GM12801 (cell line): ENCODE results near the gene NR1I3.

Experiments used
- TF ChIP-seq, protein P1 (sequence below): IDR thresholded peaks from one replicate; pipeline ENCODE4 v1.5.1; 2011; ENCODE audit warnings: control low read depth; ENCODE audit not compliant: insufficient read length; ENCODE audit errors: extremely low read depth

NR1I3 gene

DNA sequence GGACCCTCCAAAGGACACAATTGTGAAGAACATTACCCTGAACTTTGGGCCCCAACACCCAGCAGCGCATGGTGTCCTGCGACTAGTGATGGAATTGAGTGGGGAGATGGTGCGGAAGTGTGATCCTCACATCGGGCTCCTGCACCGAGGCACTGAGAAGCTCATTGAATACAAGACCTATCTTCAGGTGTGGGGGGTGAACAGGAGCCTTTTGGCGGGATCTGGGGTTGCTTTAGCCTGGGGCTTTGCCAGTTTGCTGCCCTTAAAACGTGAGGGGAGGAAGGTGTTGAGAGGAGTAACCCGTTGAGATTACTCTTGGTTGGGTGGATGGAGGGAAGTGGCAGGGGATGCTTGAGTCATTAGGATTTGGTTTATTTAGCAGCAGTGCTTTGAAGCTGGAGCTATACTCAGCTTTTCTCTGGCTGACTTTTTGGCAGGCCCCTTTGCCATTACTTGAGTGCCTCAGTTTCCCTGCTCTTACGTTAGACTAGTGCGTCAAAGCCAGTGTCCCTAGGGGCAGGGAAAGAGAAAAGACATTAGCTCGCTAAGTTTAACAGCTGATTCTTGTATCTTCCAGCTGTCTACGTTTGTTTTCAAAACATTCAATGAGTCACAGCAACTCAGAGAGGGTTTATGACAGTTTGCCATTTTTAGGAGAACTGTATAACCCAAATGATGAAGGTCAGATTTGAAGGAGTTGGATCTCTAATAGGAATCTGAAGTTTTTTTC, 31.4 kb downstream of the NR1I3 start:
- TF ChIP-seq, protein P1, sequence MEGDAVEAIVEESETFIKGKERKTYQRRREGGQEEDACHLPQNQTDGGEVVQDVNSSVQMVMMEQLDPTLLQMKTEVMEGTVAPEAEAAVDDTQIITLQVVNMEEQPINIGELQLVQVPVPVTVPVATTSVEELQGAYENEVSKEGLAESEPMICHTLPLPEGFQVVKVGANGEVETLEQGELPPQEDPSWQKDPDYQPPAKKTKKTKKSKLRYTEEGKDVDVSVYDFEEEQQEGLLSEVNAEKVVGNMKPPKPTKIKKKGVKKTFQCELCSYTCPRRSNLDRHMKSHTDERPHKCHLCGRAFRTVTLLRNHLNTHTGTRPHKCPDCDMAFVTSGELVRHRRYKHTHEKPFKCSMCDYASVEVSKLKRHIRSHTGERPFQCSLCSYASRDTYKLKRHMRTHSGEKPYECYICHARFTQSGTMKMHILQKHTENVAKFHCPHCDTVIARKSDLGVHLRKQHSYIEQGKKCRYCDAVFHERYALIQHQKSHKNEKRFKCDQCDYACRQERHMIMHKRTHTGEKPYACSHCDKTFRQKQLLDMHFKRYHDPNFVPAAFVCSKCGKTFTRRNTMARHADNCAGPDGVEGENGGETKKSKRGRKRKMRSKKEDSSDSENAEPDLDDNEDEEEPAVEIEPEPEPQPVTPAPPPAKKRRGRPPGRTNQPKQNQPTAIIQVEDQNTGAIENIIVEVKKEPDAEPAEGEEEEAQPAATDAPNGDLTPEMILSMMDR, result no peak

GRCh38 chr1:161201836-161202712, 35.9 kb downstream of the NR1I3 start, which contains the start of gene NDUFS2:
TSS of gene NDUFS2 (plus strand) at chr1:161202367. CDS start at chr1:161202386, 19 bp downstream.
- TF ChIP-seq, protein P1, result no peak

DNA sequence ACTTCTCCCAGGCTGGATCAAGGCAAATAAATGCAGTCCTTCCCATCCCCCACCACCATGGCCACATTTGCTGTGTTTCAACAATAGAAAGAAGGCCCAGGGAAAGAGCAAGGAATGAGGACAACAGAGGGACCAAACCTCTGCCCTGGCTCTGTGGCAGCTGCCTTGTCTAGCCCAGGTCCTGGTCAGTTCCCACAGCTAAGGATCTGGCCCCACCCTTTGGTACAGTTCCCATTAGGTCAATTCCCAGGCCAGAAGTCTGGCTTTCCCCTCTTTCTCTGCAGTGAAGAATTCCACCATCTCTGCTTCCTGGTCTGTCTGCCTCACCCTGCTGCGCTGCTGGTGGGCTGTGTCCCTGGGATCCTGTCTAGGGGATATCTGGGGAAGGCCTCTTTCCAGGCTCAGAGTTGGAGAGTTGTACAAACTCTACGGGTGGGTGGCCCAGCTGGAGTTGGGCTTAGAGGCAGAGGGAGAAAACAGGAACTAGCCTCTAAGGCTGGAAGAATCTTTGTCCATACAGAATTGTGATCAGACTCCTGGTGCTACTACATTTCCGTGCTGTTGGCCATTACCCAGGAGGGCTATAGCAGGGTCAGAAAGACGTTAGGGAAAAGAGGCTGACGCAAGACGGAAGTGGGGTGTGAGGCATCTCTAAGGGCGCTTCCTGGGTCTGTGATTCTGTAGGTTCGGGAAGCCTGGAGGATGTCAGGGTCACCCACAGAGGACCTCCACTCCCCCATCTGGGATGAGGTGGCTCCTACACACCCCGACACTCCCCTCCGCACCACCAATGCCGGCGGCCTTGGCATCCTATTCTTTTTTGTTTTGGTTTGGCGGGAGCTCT, 36.8 kb downstream of the NR1I3 start:
- TF ChIP-seq, protein P1, result no peak

DNA sequence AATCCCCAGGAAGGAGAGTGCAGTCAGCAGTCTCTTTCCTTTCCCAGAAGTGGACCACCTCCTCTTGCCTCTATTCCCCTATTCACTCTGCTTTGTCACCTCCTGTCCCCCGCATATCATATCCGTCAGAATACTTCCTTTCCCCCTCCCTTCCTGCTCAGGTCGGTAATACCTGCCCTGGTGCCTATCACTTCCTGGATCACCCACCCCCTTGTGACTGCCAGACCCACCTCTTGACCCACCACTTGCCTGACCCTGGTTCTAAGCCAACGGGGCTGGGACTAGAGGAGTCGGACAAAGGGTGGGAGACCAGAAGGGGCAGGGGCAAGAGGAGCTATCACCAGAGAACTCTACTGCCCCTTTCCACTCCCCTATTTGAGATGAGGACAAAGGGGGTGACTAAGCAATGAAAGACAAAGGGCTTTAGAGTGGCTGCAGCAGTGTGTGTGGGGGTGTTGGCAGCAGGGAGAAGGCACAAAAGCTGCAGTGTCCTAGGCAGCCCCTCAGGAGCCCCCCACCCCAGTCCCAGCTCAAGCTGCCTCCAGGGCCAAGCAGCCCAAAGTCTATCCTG, 37.5 kb downstream of the NR1I3 start:
- TF ChIP-seq, protein P1, result no peak

DNA sequence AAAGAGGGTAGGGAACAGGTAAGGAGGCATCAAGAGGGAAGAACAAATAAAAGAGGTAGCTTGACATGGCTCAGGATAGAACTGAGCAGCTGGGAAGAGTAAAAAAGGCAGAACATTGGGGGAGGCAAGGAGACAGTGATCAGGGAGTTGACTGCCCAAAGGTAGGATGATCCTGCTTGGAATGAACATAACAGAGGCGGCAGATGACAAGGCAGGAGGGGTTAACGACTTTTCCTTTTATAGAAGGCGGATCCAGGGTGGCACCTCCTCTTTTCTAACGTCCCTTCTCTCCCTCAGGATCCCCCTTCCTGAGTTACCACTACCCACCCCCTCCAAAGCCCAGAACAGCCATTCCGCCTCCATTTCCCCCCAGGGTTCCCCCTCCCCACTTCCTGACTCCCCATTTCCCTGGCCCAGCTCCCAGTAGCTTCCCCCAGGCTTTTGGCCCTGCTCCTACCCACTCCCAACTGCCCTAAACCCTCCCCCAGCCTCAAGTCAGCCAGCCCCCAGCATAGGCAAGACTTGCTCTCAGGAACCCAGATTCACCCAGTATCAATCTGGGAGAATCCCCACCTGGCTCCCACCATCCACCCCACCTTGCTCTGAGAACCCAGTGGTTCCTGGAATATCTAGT, 38.4 kb downstream of the NR1I3 start:
- TF ChIP-seq, protein P1, result no peak

DNA sequence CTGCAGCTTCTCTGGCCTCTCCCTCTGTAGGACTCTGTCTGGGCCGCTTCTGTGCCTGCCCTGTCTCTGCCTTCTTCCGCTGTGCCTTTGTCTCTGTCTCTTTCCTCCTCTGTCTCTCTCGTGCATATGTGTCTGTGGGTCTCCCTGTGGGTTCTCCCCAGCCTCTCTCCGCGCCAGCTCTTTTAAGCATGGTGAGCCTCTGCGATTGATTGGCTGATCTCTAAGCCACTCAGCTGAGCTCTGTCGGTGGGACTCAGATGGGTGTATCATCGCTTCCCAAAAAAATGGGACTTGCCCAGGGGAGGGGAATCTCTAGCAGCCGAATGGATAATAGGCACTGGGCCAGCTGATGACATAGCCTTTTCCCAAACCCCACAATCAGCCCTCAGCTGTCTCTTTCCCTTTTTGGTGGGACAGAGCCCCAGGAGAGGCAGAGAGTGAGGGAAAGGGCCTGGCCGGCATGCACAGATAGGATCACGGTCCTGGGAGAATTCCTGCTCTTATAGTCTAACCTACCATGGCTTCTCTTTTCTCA, 39.0 kb downstream of the NR1I3 start, which contains the start of gene ADAMTS4:
Gene ADAMTS4, minus strand, starts transcription at position 158 of the 535 bp plus-strand sequence. CDS start 427 bp downstream, outside the sequence.
- TF ChIP-seq, protein P1, result no peak
